HG03565 (cell line): ENCODE results near the gene MTG1.
"Not testable (repeated sequence)": the region's sequence is repeated elsewhere in the genome, so short reads cannot be mapped to it uniquely, and the experiment has no call there.

Experiments used
- ATAC-seq: cut with Tn5 transposase; IDR thresholded peaks from one replicate; pipeline ENCODE4 v1.9.1; 2021; ENCODE audit warnings: mild to moderate bottlenecking, moderate library complexity; ENCODE audit not compliant: unreplicated experiment

The MTG1 gene

GRCh38 chr10:133462512-133463305, 68.8 kb downstream of the MTG1 start:
- ATAC-seq, result no peak

DNA sequence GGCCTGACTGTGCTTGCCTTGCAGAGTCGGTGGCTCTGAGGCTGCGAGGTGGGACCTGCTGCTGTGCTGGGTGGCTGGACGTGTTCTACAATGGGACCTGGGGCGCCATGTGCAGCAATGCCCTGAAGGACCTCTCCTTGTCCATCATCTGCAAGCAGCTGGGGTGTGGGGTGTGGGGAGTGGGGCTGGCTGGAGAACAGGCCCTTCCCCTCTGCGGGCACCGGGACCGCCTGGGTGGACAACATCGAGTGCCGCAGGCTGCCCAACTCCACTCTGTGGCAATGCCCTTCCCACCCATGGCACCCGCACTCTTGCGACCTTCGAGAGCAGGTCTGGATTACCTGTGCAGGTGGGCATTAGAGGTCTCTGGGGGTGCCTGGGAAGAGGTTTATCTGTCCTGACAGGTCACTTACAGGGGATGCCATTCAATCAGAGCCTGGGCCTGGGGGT, 70.7 kb downstream of the MTG1 start:
- no peak for ATAC-seq

GRCh38 chr10:133465191-133465949, 71.4 kb downstream of the MTG1 start:
- no peak for ATAC-seq

GRCh38 chr10:133465950-133466474, 72.1 kb downstream of the MTG1 start:
- no peak for ATAC-seq

GRCh38 chr10:133466683-133467275, 72.8 kb downstream of the MTG1 start:
- no peak for ATAC-seq

DNA sequence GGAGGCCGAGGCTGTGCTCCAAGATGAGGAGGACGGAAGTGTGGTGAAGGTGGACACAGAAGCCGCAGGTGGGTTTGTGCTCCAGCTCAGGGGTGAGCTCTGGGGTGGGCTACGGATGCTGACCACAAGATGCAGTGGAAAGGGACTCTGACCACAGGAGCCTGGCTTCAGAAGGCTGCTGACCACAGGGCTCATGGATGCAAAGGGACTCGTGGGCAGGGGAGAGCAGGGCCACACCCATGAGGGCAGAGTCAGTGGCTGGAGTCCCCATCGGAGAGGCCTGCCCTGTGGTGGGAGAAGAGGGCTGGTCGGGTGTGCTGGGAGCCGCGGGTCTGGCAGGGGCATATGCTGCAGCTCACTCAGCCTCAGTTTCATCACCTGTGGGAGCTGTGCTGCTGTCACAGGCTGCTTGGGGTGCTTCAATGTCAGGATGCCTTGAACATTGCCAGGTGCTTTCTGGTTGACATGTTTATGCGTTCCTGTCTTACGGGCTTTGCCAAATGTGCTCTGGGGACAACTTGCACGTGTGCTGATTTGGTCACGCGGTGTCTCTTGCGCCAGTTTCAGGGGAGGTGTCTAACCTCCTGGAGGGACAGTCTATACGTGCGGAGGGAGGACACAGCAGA, 73.4 kb downstream of the MTG1 start:
- ATAC-seq, result no peak

DNA sequence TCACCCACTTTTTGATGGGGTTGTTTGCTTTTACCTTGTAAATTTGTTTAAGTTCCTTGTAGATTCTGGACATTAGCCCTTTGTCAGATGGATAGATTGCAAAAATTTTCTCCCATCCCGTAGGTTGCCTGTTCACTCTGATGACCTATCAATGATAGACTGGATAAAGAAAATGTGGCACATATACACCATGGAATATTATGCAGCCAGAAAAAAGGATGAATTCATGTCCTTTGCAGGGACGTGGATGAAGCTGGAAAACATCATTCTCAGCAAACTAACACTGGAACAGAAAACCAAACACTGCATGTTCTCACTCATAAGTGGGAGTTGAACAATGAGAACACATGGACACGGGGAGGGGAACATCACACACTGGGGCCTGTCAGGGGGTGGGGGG, 75.2 kb downstream of the MTG1 start:
- not testable (repeated sequence) for ATAC-seq

- no peak for ATAC-seq
These were observed 77.5 kb downstream of the MTG1 start for GRCh38 chr10:133471300-133472109.
